Measurements from ENCODE around the gene MUS81.

Gene MUS81

GRCh38 chr11:65903715-65904114 lies 43.5 kb downstream of the MUS81 start:
- no peak for DNase-seq (ENCODE audit: extremely low read depth, insufficient read length)
- no peak overlapping the region for H3K4me3 ChIP-seq (replicated peaks; ENCODE audit: low read depth, low read length)
- H3K27me3 ChIP-seq (replicated peaks; ENCODE audit: control insufficient read depth, insufficient read depth, low read length), result no peaks in the 10 kb centered on the region; the same call in 1 of the 2 replicates
- H3K36me3 ChIP-seq (ENCODE audit: control insufficient read depth, insufficient read depth, low read length), result no peaks in the 10 kb centered on the region
- no peak for TF ChIP-seq CTCF (IDR thresholded peaks at IDR 0.05; ENCODE audit: insufficient read depth, low read length, poor library complexity, severe bottlenecking)

- no peak for DNase-seq (ENCODE audit: extremely low read depth, insufficient read length)
- Histone ChIP-seq H3K36me3 (ENCODE audit: control insufficient read depth, insufficient read depth, low read length) (no peaks in the 10 kb centered on the region), H3K4me3 (replicated peaks; ENCODE audit: low read depth, low read length) (no peak overlapping the region), H3K27me3 (replicated peaks; ENCODE audit: control insufficient read depth, insufficient read depth, low read length) (no peaks in the 10 kb centered on the region; the same call in 1 of the 2 replicates)
- no peak for TF ChIP-seq CTCF (IDR thresholded peaks at IDR 0.05; ENCODE audit: insufficient read depth, low read length, poor library complexity, severe bottlenecking)
Observed at GRCh38 chr11:65906602-65907001, 46.4 kb downstream of the MUS81 start.

- Histone ChIP-seq H3K36me3 (ENCODE audit: control insufficient read depth, insufficient read depth, low read length) (no peaks in the 10 kb centered on the region), H3K27me3 (replicated peaks; ENCODE audit: control insufficient read depth, insufficient read depth, low read length) (no peaks in the 10 kb centered on the region; the same call in 1 of the 2 replicates), H3K4me3 (replicated peaks; ENCODE audit: low read depth, low read length) (no peak overlapping the region)
- TF ChIP-seq CTCF (IDR thresholded peaks at IDR 0.05; ENCODE audit: insufficient read depth, low read length, poor library complexity, severe bottlenecking), result no peak
- no peak for DNase-seq (ENCODE audit: extremely low read depth, insufficient read length)
Observed at GRCh38 chr11:65907878-65908277, 47.6 kb downstream of the MUS81 start.

GRCh38 chr11:65911682-65912568 lies 51.7 kb downstream of the MUS81 start:
- Histone ChIP-seq H3K36me3 (ENCODE audit: control insufficient read depth, insufficient read depth, low read length) (no peaks in the 10 kb centered on the region), H3K4me3 (replicated peaks; ENCODE audit: low read depth, low read length) (no peak overlapping the region), H3K27me3 (replicated peaks; ENCODE audit: control insufficient read depth, insufficient read depth, low read length) (no peaks in the 10 kb centered on the region)
- peak; percentile 11 for TF ChIP-seq CTCF (IDR thresholded peaks at IDR 0.05; ENCODE audit: insufficient read depth, low read length, poor library complexity, severe bottlenecking)
- DNase-seq (ENCODE audit: extremely low read depth, insufficient read length), result no peak

- Histone ChIP-seq H3K36me3 (ENCODE audit: control insufficient read depth, insufficient read depth, low read length) (peaks cover 2% of the 10 kb centered on the region), H3K27me3 (replicated peaks; ENCODE audit: control insufficient read depth, insufficient read depth, low read length) (no peaks in the 10 kb centered on the region), H3K4me3 (replicated peaks; ENCODE audit: low read depth, low read length) (no peak overlapping the region)
- no peak for TF ChIP-seq CTCF (IDR thresholded peaks at IDR 0.05; ENCODE audit: insufficient read depth, low read length, poor library complexity, severe bottlenecking)
- DNase-seq (ENCODE audit: extremely low read depth, insufficient read length), result no peak
Observed at GRCh38 chr11:65912845-65913244, 52.6 kb downstream of the MUS81 start.

Measured in GM06990 (cell line).